Endothelial cell of umbilical vein (primary cell): Measurements from ENCODE around the gene RTKN.

Source experiments
- CTCF ChIP-seq, 2 donors: IDR thresholded peaks; 1 replicate in 1 of 2; 2 replicates in 1 of 2; pipeline ENCODE4 v1.5.1; 2011; ENCODE audit warnings: low read length in 2 of 2, mild to moderate bottlenecking in 2 of 2, moderate library complexity in 2 of 2, control low read depth in 1 of 2, inconsistent platforms in 1 of 2, low read depth in 1 of 2; ENCODE audit not compliant: insufficient read depth in 1 of 2; ENCODE audit errors: extremely low read depth in 1 of 2
- EZH2 ChIP-seq: IDR thresholded peaks from 2 replicates; pipeline ENCODE4 v1.6.1; 2012; ENCODE audit warnings: borderline replicate concordance, low read depth, mild to moderate bottlenecking, moderate library complexity, low read length, inconsistent platforms; ENCODE audit not compliant: severe bottlenecking
- FOS ChIP-seq: IDR thresholded peaks from 2 replicates; pipeline ENCODE4 v1.6.1; 2011; ENCODE audit warnings: mild to moderate bottlenecking, low read length, moderate library complexity, borderline replicate concordance; ENCODE audit not compliant: insufficient read depth
- GATA2 ChIP-seq: IDR thresholded peaks from 2 replicates; pipeline ENCODE4 v1.7.0; 2011; ENCODE audit warnings: low read depth, mild to moderate bottlenecking, moderate library complexity, mixed read lengths, low read length; ENCODE audit not compliant: insufficient read length, insufficient read depth
- POLR2A ChIP-seq: IDR thresholded peaks from 2 replicates; pipeline ENCODE4 v1.6.1; 2012; ENCODE audit warnings: low read depth, mild to moderate bottlenecking, control low read depth, low read length
- POLR2AphosphoS5 ChIP-seq: IDR thresholded peaks from 2 replicates; pipeline ENCODE4 v1.6.1; 2012; ENCODE audit warnings: low read depth, mild to moderate bottlenecking, control low read depth, low read length, moderate library complexity; ENCODE audit not compliant: insufficient read depth

- TF ChIP-seq CTCF (IDR thresholded peaks at IDR 0.05; ENCODE audit: extremely low read depth in 1 of 2, insufficient read depth in 1 of 2, low read depth in 1 of 2, low read length in 2 of 2) (no peak), GATA2 (no peak), POLR2A (no peak), FOS (no peak), POLR2AphosphoS5 (no peak), EZH2 (no peak)
Measured at GRCh38 chr2:74406035-74406434, 35.7 kb downstream of the RTKN start.
